ENCODE measurements around the gene VCAM1. TPM values are rescaled to one million over a fixed set of nuclear protein-coding genes. Genes with fewer than 3 reads are reported as not detected.

VCAM1 gene
- total and polyA plus RNA-seq, 9 of the 15 experiments (the other 6 are each of a cell fraction or from before 2014, with no cell fraction given), result 0.04 to 0.13 TPM; not detected in 7

DNA sequence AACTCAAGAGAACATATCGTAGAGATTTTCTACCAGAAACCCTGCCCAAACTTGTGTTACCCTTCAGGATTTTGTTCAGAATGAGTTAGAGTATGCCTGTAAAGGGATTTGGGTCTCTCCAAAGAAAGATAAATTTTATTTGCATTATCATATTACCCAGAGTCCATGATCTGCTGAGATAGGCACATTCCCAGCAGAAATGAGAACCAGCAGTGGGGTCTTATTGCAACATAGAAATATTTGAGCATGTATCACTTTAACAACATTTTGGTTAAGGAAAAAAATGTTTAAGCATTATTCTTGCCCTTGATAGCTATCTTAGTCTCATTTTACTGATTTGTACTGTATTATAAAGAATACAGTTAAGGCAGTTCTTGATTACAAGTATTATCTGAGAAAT lies 10.6 kb downstream of the VCAM1 start (continued):
- TF ChIP-seq, protein P1, sequence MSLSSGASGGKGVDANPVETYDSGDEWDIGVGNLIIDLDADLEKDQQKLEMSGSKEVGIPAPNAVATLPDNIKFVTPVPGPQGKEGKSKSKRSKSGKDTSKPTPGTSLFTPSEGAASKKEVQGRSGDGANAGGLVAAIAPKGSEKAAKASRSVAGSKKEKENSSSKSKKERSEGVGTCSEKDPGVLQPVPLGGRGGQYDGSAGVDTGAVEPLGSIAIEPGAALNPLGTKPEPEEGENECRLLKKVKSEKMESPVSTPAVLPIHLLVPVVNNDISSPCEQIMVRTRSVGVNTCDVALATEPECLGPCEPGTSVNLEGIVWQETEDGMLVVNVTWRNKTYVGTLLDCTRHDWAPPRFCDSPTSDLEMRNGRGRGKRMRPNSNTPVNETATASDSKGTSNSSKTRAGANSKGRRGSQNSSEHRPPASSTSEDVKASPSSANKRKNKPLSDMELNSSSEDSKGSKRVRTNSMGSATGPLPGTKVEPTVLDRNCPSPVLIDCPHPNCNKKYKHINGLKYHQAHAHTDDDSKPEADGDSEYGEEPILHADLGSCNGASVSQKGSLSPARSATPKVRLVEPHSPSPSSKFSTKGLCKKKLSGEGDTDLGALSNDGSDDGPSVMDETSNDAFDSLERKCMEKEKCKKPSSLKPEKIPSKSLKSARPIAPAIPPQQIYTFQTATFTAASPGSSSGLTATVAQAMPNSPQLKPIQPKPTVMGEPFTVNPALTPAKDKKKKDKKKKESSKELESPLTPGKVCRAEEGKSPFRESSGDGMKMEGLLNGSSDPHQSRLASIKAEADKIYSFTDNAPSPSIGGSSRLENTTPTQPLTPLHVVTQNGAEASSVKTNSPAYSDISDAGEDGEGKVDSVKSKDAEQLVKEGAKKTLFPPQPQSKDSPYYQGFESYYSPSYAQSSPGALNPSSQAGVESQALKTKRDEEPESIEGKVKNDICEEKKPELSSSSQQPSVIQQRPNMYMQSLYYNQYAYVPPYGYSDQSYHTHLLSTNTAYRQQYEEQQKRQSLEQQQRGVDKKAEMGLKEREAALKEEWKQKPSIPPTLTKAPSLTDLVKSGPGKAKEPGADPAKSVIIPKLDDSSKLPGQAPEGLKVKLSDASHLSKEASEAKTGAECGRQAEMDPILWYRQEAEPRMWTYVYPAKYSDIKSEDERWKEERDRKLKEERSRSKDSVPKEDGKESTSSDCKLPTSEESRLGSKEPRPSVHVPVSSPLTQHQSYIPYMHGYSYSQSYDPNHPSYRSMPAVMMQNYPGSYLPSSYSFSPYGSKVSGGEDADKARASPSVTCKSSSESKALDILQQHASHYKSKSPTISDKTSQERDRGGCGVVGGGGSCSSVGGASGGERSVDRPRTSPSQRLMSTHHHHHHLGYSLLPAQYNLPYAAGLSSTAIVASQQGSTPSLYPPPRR (CRISPR knock-in tag; IDR thresholded peaks at IDR 0.05; ENCODE audit: borderline replicate concordance), result no peak
- TF ChIP-seq RB1 (IDR thresholded peaks at IDR 0.05; ENCODE audit: low read depth) (no peak), RFX7 (CRISPR knock-in tag; IDR thresholded peaks at IDR 0.05) (no peak), CHD4 (IDR thresholded peaks at IDR 0.05; ENCODE audit: insufficient read depth, insufficient replicate concordance, low read depth, low read length, poor library complexity, severe bottlenecking) (no peak)

DNA sequence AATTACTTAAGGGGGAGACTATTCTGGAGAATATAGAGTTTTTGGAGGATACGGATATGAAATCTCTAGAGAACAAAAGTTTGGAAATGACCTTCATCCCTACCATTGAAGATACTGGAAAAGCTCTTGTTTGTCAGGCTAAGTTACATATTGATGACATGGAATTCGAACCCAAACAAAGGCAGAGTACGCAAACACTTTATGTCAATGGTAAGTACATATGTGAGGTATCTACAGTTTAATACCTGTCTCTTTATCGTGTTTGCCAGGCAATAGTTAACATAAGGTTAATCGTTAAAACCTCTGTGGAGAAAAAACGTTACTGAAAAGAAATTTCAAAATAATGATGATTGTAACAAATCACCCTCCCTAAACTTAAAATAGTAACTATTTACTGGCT lies 11.8 kb downstream of the VCAM1 start:
- Histone ChIP-seq H3K27ac (ENCODE audit: extremely low read depth, low read depth, low read length) (no peak overlapping the region), H3K79me2 (ENCODE audit: control insufficient read depth, insufficient read depth, low read length) (no peaks in the 10 kb centered on the region), H3K9me3 (replicated peaks; ENCODE audit: control insufficient read depth, insufficient read depth, low read depth, low read length) (no peaks in the 10 kb centered on the region), H4K20me1 (replicated peaks; ENCODE audit: control insufficient read depth, insufficient read depth, low read length) (no peaks in the 10 kb centered on the region), H3K36me3 (ENCODE audit: control insufficient read depth, insufficient read depth, low read length) (no peaks in the 10 kb centered on the region), H3K9ac (ENCODE audit: insufficient read depth in 1 of 2, low read depth in 2 of 2, low read length in 2 of 2) (no peak overlapping the region), H3K4me1 (replicated peaks in 1 of 2; ENCODE audit: control insufficient read depth in 2 of 2, insufficient read depth in 2 of 2, low read length in 2 of 2) (no peaks in the 10 kb centered on the region; a peak in 1 of 5 replicates), H3K9me1 (ENCODE audit: control insufficient read depth, insufficient read depth, low read length) (no peaks in the 10 kb centered on the region), H3K4me3 (no peak overlapping the region), H2AFZ (ENCODE audit: low read depth, low read length) (0 out of 2 replicates have a peak overlapping the region, but pooled peaks have one; percentile 29), H3K4me2 (ENCODE audit: insufficient read depth, low read length) (no peak overlapping the region), H3K27me3 (ENCODE audit: control insufficient read depth in 2 of 2, insufficient read depth in 2 of 2, low read length in 2 of 2) (no peaks in the 10 kb centered on the region)
- in situ Hi-C loops (cut with MboI) (no loop called here), intact Hi-C loops (cut with micrococcal nuclease) (no loop called here)
- POLR2A ChIA-PET, result interaction anchor here (0.7 to 1.0 kb wide), 2 partner anchors 14 to 95 kb away, joined by 3 read pairs; no protein-coding TSS in a partner anchor
- DNase-seq (ENCODE audit: extremely low read depth in 1 of 4, low spot score in 3 of 4), result no peak
- WGBS (ENCODE audit: insufficient coverage, low coverage, missing lambda C conversion rate), result 19% methylated on average over 6 of the region's 6 CpGs
- no peak for ATAC-seq
- no peak for FAIRE-seq
- CTCF ChIA-PET (ENCODE audit: low intra/inter-chr PET ratio), result no interaction called here
- BruUV-seq (replicated peaks), result no TSS peak
- TF ChIP-seq HDAC2 (IDR thresholded peaks at IDR 0.05) (no peak), MIER1 (IDR thresholded peaks at IDR 0.05; ENCODE audit: low read depth) (no peak), MCM2 (IDR thresholded peaks at IDR 0.05; ENCODE audit: low read depth) (no peak), JUN (IDR thresholded peaks at IDR 0.05; ENCODE audit: borderline replicate concordance, low read depth, low read length) (no peak), JUN (CRISPR knock-in tag; IDR thresholded peaks at IDR 0.05; ENCODE audit: borderline replicate concordance) (no peak), MTF1 (CRISPR knock-in tag; IDR thresholded peaks at IDR 0.05; ENCODE audit: borderline replicate concordance) (no peak), POU5F1 (IDR thresholded peaks at IDR 0.05; ENCODE audit: borderline replicate concordance, low read depth, low read length, partially characterized antibody) (no peak), ETV5 (CRISPR knock-in tag; IDR thresholded peaks at IDR 0.05; ENCODE audit: low read depth) (no peak), ZNF224 (CRISPR knock-in tag; IDR thresholded peaks at IDR 0.05) (no peak), NFXL1 (CRISPR knock-in tag; IDR thresholded peaks at IDR 0.05) (no peak), ZNF668 (CRISPR knock-in tag; IDR thresholded peaks at IDR 0.05) (no peak)
- TF ChIP-seq, protein P2, sequence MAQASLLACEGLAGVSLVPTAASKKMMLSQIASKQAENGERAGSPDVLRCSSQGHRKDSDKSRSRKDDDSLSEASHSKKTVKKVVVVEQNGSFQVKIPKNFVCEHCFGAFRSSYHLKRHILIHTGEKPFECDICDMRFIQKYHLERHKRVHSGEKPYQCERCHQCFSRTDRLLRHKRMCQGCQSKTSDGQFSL (CRISPR knock-in tag; IDR thresholded peaks at IDR 0.05), result no peak
- TF ChIP-seq, protein P2 (tag; IDR thresholded peaks at IDR 0.05), result no peak

Data from K562 (cell line).